H1 (cell line): ENCODE measurements around the gene FAM133A. TPM values are rescaled to one million over a fixed set of nuclear protein-coding genes. Genes with fewer than 3 reads are reported as not detected.

Source experiments
- CTCF ChIA-PET: fragments of 300-600 bp; sonication (Branson Sonifier 250); formaldehyde crosslinking; loops from one replicate; lab custom pipeline; 2021; ENCODE audit not compliant: partially characterized antibody; lab: Charles Lee
- POLR2A ChIA-PET: fragments of 300-600 bp; sonication (Branson Sonifier 250); formaldehyde crosslinking; loops from one replicate; lab custom pipeline; 2021; ENCODE audit warnings: inconsistent platforms; ENCODE audit not compliant: partially characterized antibody; lab: Charles Lee
- DNase-seq, 2 experiments: peaks; one replicate each; pipeline versions ENCODE4 v3.0.0 to v3.0.0-alpha.2; 2010 to 2022; ENCODE audit warnings: low spot score in 2 of 2, low read depth in 1 of 2, mixed read lengths in 1 of 2
- FAIRE-seq: peaks from 2 replicates; lab custom pipeline; 2011; peaks lifted over from hg19 to GRCh38; lab: Jason Lieb, UNC
- H2AFZ ChIP-seq: 2 replicates; pipeline ENCODE4 v1.8.1; 2012; ENCODE audit warnings: low read length, inconsistent platforms
- H2AK5ac ChIP-seq: 2 replicates; pipeline ENCODE4 v1.6.1; 2013; ENCODE audit warnings: low read depth, low read length
- H2BK120ac ChIP-seq: replicated peaks from 2 replicates; pipeline ENCODE3; 2013; ENCODE audit warnings: low read depth, low read length, inconsistent platforms
- H2BK12ac ChIP-seq: 2 replicates; pipeline ENCODE4 v1.6.1; 2013; ENCODE audit warnings: low read depth, low read length
- H2BK15ac ChIP-seq: 2 replicates; pipeline ENCODE4 v1.6.1; 2013; ENCODE audit warnings: low read length
- H2BK20ac ChIP-seq: 2 replicates; pipeline ENCODE4 v1.6.1; 2013; ENCODE audit warnings: low read length
- H2BK5ac ChIP-seq: 2 replicates; pipeline ENCODE4 v1.6.1; 2013; ENCODE audit warnings: low read depth, low read length
- H3K14ac ChIP-seq: 2 replicates; pipeline ENCODE4 v1.6.1; 2013; ENCODE audit warnings: inconsistent platforms; ENCODE audit not compliant: insufficient read length
- H3K18ac ChIP-seq: 2 replicates; pipeline ENCODE4 v1.6.1; 2013; ENCODE audit warnings: low read length; ENCODE audit errors: extremely low read depth
- H3K23ac ChIP-seq: 2 replicates; pipeline ENCODE4 v1.6.1; 2013; ENCODE audit warnings: inconsistent platforms; ENCODE audit not compliant: insufficient read length
- H3K23me2 ChIP-seq: 2 replicates; pipeline ENCODE4 v1.6.1; 2013; ENCODE audit warnings: low read depth, low read length
- H3K27ac ChIP-seq: 2 replicates; pipeline ENCODE4 v1.6.1; 2011; ENCODE audit warnings: low read depth, low read length, inconsistent platforms
- H3K27me3 ChIP-seq, 4 experiments: replicated peaks in 1 of 4; 1 replicate in 1 of 4; 2 replicates in 3 of 4; pipeline versions ENCODE4 v1.6.1 to v1.8.1; 2011 to 2013; ENCODE audit warnings: low read length in 3 of 4, mild to moderate bottlenecking in 3 of 4, inconsistent platforms in 2 of 4, mixed read lengths in 2 of 4, moderate library complexity in 1 of 4; ENCODE audit not compliant: control insufficient read depth in 3 of 4, insufficient read depth in 3 of 4; ENCODE audit errors: extremely low read depth in 1 of 4
- H3K36me3 ChIP-seq, 4 experiments: 2 replicates each; pipeline versions ENCODE4 v1.6.1 to v1.8.1; 2011 to 2013; ENCODE audit warnings: mild to moderate bottlenecking in 4 of 4, low read length in 3 of 4, moderate library complexity in 2 of 4, control low read depth in 1 of 4, inconsistent platforms in 1 of 4; ENCODE audit not compliant: insufficient read depth in 4 of 4, control insufficient read depth in 2 of 4
- H3K4ac ChIP-seq: replicated peaks from 2 replicates; pipeline ENCODE3; 2013; ENCODE audit warnings: low read length, low read depth, mixed read lengths, inconsistent platforms; ENCODE audit not compliant: insufficient read length
- H3K4me1 ChIP-seq, 4 experiments: replicated peaks in 1 of 4; 1 replicate in 1 of 4; 2 replicates in 3 of 4; pipeline versions ENCODE4 v1.6.1 to v1.8.1; 2011 to 2013; ENCODE audit warnings: low read length in 3 of 4, inconsistent platforms in 2 of 4, mixed read lengths in 1 of 4; ENCODE audit not compliant: insufficient read depth in 4 of 4, control insufficient read depth in 3 of 4
- H3K4me2 ChIP-seq, 2 experiments: 2 replicates each; pipeline versions ENCODE4 v1.6.1 to v1.8.1; 2011 to 2013; ENCODE audit warnings: low read depth in 2 of 2, low read length in 2 of 2, control low read depth in 1 of 2, inconsistent platforms in 1 of 2, mild to moderate bottlenecking in 1 of 2; ENCODE audit not compliant: insufficient read depth in 1 of 2
- H3K4me3 ChIP-seq, 4 experiments: fragments of 200-600, 300-600 bp in 1 of 4; sonication (generic), shearing (Covaris generic), sonication (Bioruptor Twin) in 1 of 4; 2 replicates each; pipeline versions ENCODE4 v1.5.1 to v1.8.1; 2011 to 2016; ENCODE audit warnings: low read length in 4 of 4, low read depth in 3 of 4, control low read depth in 2 of 4, inconsistent platforms in 2 of 4, mild to moderate bottlenecking in 2 of 4, mixed read lengths in 1 of 4, moderate library complexity in 1 of 4; ENCODE audit not compliant: insufficient read depth in 2 of 4; ENCODE audit errors: extremely low read depth in 1 of 4
- H3K56ac ChIP-seq: replicated peaks from 2 replicates; pipeline ENCODE3; 2013; ENCODE audit warnings: low read depth, mild to moderate bottlenecking, mixed read lengths, low read length, inconsistent platforms; ENCODE audit not compliant: insufficient read length
- H3K79me1 ChIP-seq: 2 replicates; pipeline ENCODE4 v1.6.1; 2013; ENCODE audit warnings: low read depth, low read length, control low read depth
- H3K79me2 ChIP-seq, 2 experiments: 2 replicates each; pipeline versions ENCODE4 v1.6.1 to v1.8.1; 2012 to 2013; ENCODE audit warnings: low read length in 2 of 2, mild to moderate bottlenecking in 2 of 2, inconsistent platforms in 1 of 2; ENCODE audit not compliant: insufficient read depth in 2 of 2, control insufficient read depth in 1 of 2
- H3K9ac ChIP-seq, 4 experiments: replicated peaks in 1 of 4; 1 replicate in 1 of 4; 2 replicates in 3 of 4; pipeline versions ENCODE4 v1.6.1 to v1.8.1; 2011 to 2013; ENCODE audit warnings: low read depth in 3 of 4, low read length in 3 of 4, control low read depth in 2 of 4, mild to moderate bottlenecking in 2 of 4, moderate library complexity in 2 of 4, inconsistent platforms in 1 of 4; ENCODE audit errors: extremely low read depth in 1 of 4
- H3K9me3 ChIP-seq, 2 experiments: 2 replicates each; pipeline versions ENCODE4 v1.6.1 to v1.8.1; 2012 to 2013; ENCODE audit warnings: mild to moderate bottlenecking in 2 of 2, moderate library complexity in 2 of 2, control low read depth in 1 of 2, inconsistent platforms in 1 of 2, low read depth in 1 of 2, low read length in 1 of 2, mixed read lengths in 1 of 2; ENCODE audit not compliant: insufficient read depth in 2 of 2
- H4K20me1 ChIP-seq, 2 experiments: replicated peaks in 1 of 2; 2 replicates each; pipeline versions ENCODE3 to v1.8.1; 2011 to 2013; ENCODE audit warnings: inconsistent platforms in 2 of 2, low read length in 2 of 2, mild to moderate bottlenecking in 1 of 2; ENCODE audit not compliant: insufficient read depth in 2 of 2, control insufficient read depth in 1 of 2
- H4K5ac ChIP-seq: 2 replicates; pipeline ENCODE4 v1.6.1; 2013; ENCODE audit warnings: low read length, low read depth, mixed read lengths, inconsistent platforms; ENCODE audit not compliant: insufficient read length
- H4K8ac ChIP-seq: 2 replicates; pipeline ENCODE4 v1.8.0; 2013; ENCODE audit warnings: mild to moderate bottlenecking, moderate library complexity, low read length, inconsistent platforms; ENCODE audit not compliant: insufficient read depth; ENCODE audit errors: extremely low read depth
- H4K91ac ChIP-seq: replicated peaks from 2 replicates; pipeline ENCODE3; 2013; ENCODE audit warnings: low read length, mixed read lengths, inconsistent platforms; ENCODE audit not compliant: insufficient read length
- BACH1 ChIP-seq: IDR thresholded peaks from 2 replicates; pipeline ENCODE4 v1.6.1; 2012; ENCODE audit warnings: low read length, improper control_type of control experiment
- BRCA1 ChIP-seq: IDR thresholded peaks from 2 replicates; pipeline ENCODE4 v1.6.1; 2012; ENCODE audit warnings: low read depth, low read length, improper control_type of control experiment
- CEBPB ChIP-seq: IDR thresholded peaks from 2 replicates; pipeline ENCODE4 v1.6.1; 2012; ENCODE audit warnings: low read depth, low read length
- EP300 ChIP-seq, 2 experiments: IDR thresholded peaks; 1 replicate in 1 of 2; 2 replicates in 1 of 2; pipeline ENCODE4 v1.6.1; 2011 to 2012; ENCODE audit warnings: low read depth in 2 of 2, low read length in 2 of 2, mild to moderate bottlenecking in 2 of 2, borderline replicate concordance in 1 of 2, inconsistent platforms in 1 of 2, moderate library complexity in 1 of 2
- GTF2F1 ChIP-seq: IDR thresholded peaks from 2 replicates; pipeline ENCODE4 v1.6.1; 2012; ENCODE audit warnings: low read depth, low read length, improper control_type of control experiment, borderline replicate concordance
- HDAC6 ChIP-seq: IDR thresholded peaks from one replicate; pipeline ENCODE4 v1.7.1; 2012; ENCODE audit warnings: low read depth, mild to moderate bottlenecking, inconsistent platforms, low read length, moderate library complexity
- JUND ChIP-seq: IDR thresholded peaks from 2 replicates; pipeline ENCODE4 v1.6.1; 2011; ENCODE audit warnings: mild to moderate bottlenecking, improper control_type of control experiment, low read length
- NANOG ChIP-seq: IDR thresholded peaks from 2 replicates; pipeline ENCODE4 v1.6.1; 2011; ENCODE audit warnings: low read length, low read depth, mild to moderate bottlenecking, inconsistent platforms; ENCODE audit not compliant: insufficient read depth, poor library complexity, severe bottlenecking
- PHF8 ChIP-seq: fragments of 200-600 bp; sonication (generic); conservative IDR thresholded peaks from 2 replicates; pipeline ENCODE4 v1.7.1; 2012; ENCODE audit warnings: low read depth, mild to moderate bottlenecking, inconsistent platforms, low read length, moderate library complexity
- POLR2AphosphoS5 ChIP-seq: IDR thresholded peaks from 2 replicates; pipeline ENCODE4 v1.6.1; 2011; ENCODE audit warnings: low read depth, low read length
- POU5F1 ChIP-seq: IDR thresholded peaks from 2 replicates; pipeline ENCODE4 v1.6.1; 2011; ENCODE audit warnings: low read depth, mild to moderate bottlenecking, low read length, moderate library complexity
- SIX5 ChIP-seq: IDR thresholded peaks from 2 replicates; pipeline ENCODE4 v1.6.1; 2011; ENCODE audit warnings: mild to moderate bottlenecking, low read depth, low read length
- SP2 ChIP-seq: IDR thresholded peaks from 2 replicates; pipeline ENCODE4 v1.6.1; 2012; ENCODE audit warnings: mild to moderate bottlenecking, low read length, inconsistent platforms
- TAF1 ChIP-seq: IDR thresholded peaks from 2 replicates; pipeline ENCODE4 v1.6.1; 2011; ENCODE audit warnings: mild to moderate bottlenecking, low read depth, low read length
- TAF7 ChIP-seq: optimal IDR thresholded peaks from 2 replicates; pipeline ENCODE3; 2011; ENCODE audit warnings: low read depth, mild to moderate bottlenecking, inconsistent platforms, low read length, moderate library complexity, borderline replicate concordance
- WGBS, 2 experiments: shearing (Covaris generic) in 1 of 2; methylation state at CpG; one replicate each; pipeline versions ENCODE4 v1.1.6 to v1.1.7; 2013 to 2015; ENCODE audit warnings: low lambda C conversion rate in 2 of 2, mixed read lengths in 2 of 2, inconsistent platforms in 1 of 2, low coverage in 1 of 2, missing lambda C conversion rate in 1 of 2; ENCODE audit not compliant: insufficient replicate concordance in 2 of 2, insufficient coverage in 1 of 2, insufficient read length in 1 of 2; ENCODE audit errors: extremely low coverage in 1 of 2, missing lambda C conversion rate in 1 of 2; 5-methylcytosine and 5-hydroxymethylcytosine counted together
- polyA plus RNA-seq, 7 experiments: library from polyadenylated mRNA; depleted of rRNA in 3 of 7; stranded (reverse) in 5 of 7; unstranded in 2 of 7; fragments of >200 nt in 5 of 7; fragments of 200-250 nt in 2 of 7; gene quantifications; 1 replicate in 5 of 7; 2 replicates in 1 of 7; 4 replicates in 1 of 7; pipeline versions ENCODE4 v1.2.1 to v1.2.3, GENCODE V29; 2011 to 2013; ENCODE audit warnings: missing spikeins in 2 of 7, mixed read lengths in 2 of 7
- total RNA-seq: library from RNA; stranded (reverse); fragmentation: NEBNext Ultra II Directional; extraction: Animal tissue kit (Norgen Biotek cat#: 25700); gene quantifications from 2 replicates; pipeline ENCODE4 v1.2.1, GENCODE V29; 2021

Gene FAM133A
- total and polyA plus RNA-seq, 2 of the 8 experiments (the other 6 are each of a cell fraction or from before 2014, with no cell fraction given), result 0.26 to 0.82 TPM

DNA sequence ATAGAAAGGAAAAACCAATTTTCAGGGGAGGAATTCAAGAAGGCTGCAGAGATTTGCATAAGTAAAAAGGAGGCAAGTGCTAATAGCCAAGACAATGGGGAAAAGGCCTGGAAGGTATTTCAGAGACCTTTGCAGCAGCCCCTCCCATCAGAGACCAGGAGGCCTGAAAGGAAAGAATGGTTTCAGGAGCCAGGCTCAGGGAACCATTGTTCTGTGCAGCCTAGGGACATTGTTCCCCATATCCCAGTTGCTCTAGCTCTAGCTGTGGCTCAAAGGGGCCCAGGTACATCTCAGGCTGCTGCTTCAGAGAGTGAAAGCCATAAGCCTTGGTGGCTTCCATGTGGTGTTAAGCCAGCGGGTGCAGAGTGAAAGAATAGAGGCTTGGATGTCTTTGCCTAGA is 24.6 kb upstream of the FAM133A start:
- H3K9me3 ChIP-seq, result no peaks in the 10 kb centered on the region
- no peak overlapping the region for H2AFZ ChIP-seq
- no peak overlapping the region for H4K8ac ChIP-seq
- H2BK12ac ChIP-seq, result no peak overlapping the region
- CTCF ChIA-PET, result no interaction called here
- DNase-seq (no peak), FAIRE-seq (no peak)
- H3K36me3 ChIP-seq, result no peaks in the 10 kb centered on the region
- no peaks in the 10 kb centered on the region for H4K20me1 ChIP-seq
- no peak overlapping the region for H3K4me3 ChIP-seq
- no peak overlapping the region for H3K23ac ChIP-seq
- H3K14ac ChIP-seq, result no peak overlapping the region
- H2BK15ac ChIP-seq, result no peak overlapping the region
- no peak overlapping the region for H2BK20ac ChIP-seq
- H2AK5ac ChIP-seq, result no peak overlapping the region
- H4K91ac ChIP-seq, result no peak overlapping the region
- H3K4me2 ChIP-seq, result no peak overlapping the region
- no peak overlapping the region for H3K4ac ChIP-seq
- H3K4me1 ChIP-seq, result no peaks in the 10 kb centered on the region
- H2BK5ac ChIP-seq, result no peak overlapping the region
- H3K18ac ChIP-seq, result no peak overlapping the region
- no peaks in the 10 kb centered on the region for H3K27me3 ChIP-seq
- H3K56ac ChIP-seq, result no peak overlapping the region
- POLR2A ChIA-PET, result no interaction called here
- no peak overlapping the region for H2BK120ac ChIP-seq
- H3K27ac ChIP-seq, result no peak overlapping the region
- H3K9ac ChIP-seq, result no peak overlapping the region
- no peaks in the 10 kb centered on the region for H3K79me1 ChIP-seq
- 100% methylated on average over 1 of the region's 1 CpG; no CpG with 5 or more reads in 1 of the 2 experiments for WGBS, 2 experiments
- H4K5ac ChIP-seq, result no peak overlapping the region
- no peaks in the 10 kb centered on the region for H3K23me2 ChIP-seq
- no peaks in the 10 kb centered on the region for H3K79me2 ChIP-seq
- no peak for TF ChIP-seq POLR2AphosphoS5
- no peak for TF ChIP-seq SP2
- no peak for TF ChIP-seq HDAC6
- TF ChIP-seq GTF2F1, result no peak
- TF ChIP-seq BRCA1, result no peak
- TF ChIP-seq CEBPB, result no peak
- TF ChIP-seq PHF8, result no peak
- no peak for TF ChIP-seq TAF7
- TF ChIP-seq NANOG, result no peak
- TF ChIP-seq JUND, result no peak
- TF ChIP-seq TAF1, result no peak
- TF ChIP-seq BACH1, result no peak
- no peak for TF ChIP-seq POU5F1
- no peak for TF ChIP-seq SIX5
- TF ChIP-seq EP300 (IDR thresholded peaks at IDR 0.05; ENCODE audit: borderline replicate concordance in 1 of 2, low read depth in 2 of 2, low read length in 2 of 2), result no peak
